SK-N-SH (cell line): ENCODE results near the gene CA12. TPM values are rescaled to one million over a fixed set of nuclear protein-coding genes. Genes with fewer than 3 reads are reported as not detected.

Source experiments
- CTCF ChIA-PET: fragments of 300-600, 350-600 bp; formaldehyde crosslinking; extraction: SDS; loops from one replicate; lab custom pipeline; 2021; lab: Yijun Ruan, JAX
- POLR2A ChIA-PET: fragments of 350-600 bp; sonication (Branson Sonifier 250); formaldehyde crosslinking; extraction: SDS; loops from one replicate; lab custom pipeline; 2020; ENCODE audit warnings: antibody characterized with exemption, inconsistent platforms; lab: Yijun Ruan, JAX
- DNase-seq: peaks from one replicate; pipeline ENCODE4 v3.0.0; 2012
- H2AFZ ChIP-seq: fragments of 200-600 bp; sonication (generic); 2 replicates; pipeline ENCODE4 v1.8.1; 2016; ENCODE audit warnings: antibody characterized with exemption, mild to moderate bottlenecking, low read depth
- H3F3A ChIP-seq: fragments of 200-600 bp; sonication (generic); replicated peaks from 2 replicates; pipeline ENCODE3; 2016; ENCODE audit warnings: antibody characterized with exemption, mild to moderate bottlenecking; ENCODE audit not compliant: insufficient read depth
- H3K27ac ChIP-seq, 2 experiments: fragments of 200-500 bp in 1 of 2; fragments of 200-600 bp in 1 of 2; sonication (Bioruptor generic) in 1 of 2; sonication (generic), shearing (Covaris generic) in 1 of 2; 2 replicates each; pipeline versions ENCODE4 v1.5.1 to v1.6.1; 2014 to 2016; ENCODE audit warnings: low read depth in 2 of 2, inconsistent platforms in 1 of 2, low read length in 1 of 2, mild to moderate bottlenecking in 1 of 2, mixed read lengths in 1 of 2
- H3K27me3 ChIP-seq: fragments of 200-600 bp; sonication (generic), shearing (Covaris generic); 2 replicates; pipeline ENCODE4 v1.6.1; 2016; ENCODE audit warnings: mixed run types; ENCODE audit not compliant: insufficient read depth
- H3K36me3 ChIP-seq, 2 experiments: fragments of 200-500 bp in 1 of 2; fragments of 200-600 bp in 1 of 2; sonication (Bioruptor generic) in 1 of 2; sonication (generic) in 1 of 2; replicated peaks in 1 of 2; 2 replicates each; pipeline versions ENCODE3 to v1.5.1; 2014 to 2016; ENCODE audit warnings: low read length in 1 of 2, mild to moderate bottlenecking in 1 of 2; ENCODE audit not compliant: insufficient read depth in 2 of 2, control insufficient read depth in 1 of 2
- H3K4me1 ChIP-seq, 2 experiments: fragments of 200-500 bp in 1 of 2; fragments of 200-600 bp in 1 of 2; sonication (Bioruptor generic) in 1 of 2; sonication (generic), shearing (Covaris generic) in 1 of 2; 2 replicates each; pipeline versions ENCODE4 v1.5.1 to v1.6.1; 2014 to 2016; ENCODE audit warnings: low read depth in 1 of 2, low read length in 1 of 2, mixed run types in 1 of 2; ENCODE audit not compliant: insufficient read depth in 2 of 2, control insufficient read depth in 1 of 2
- H3K4me2 ChIP-seq: fragments of 200-600 bp; sonication (generic), shearing (Covaris generic); 2 replicates; pipeline ENCODE4 v1.6.1; 2017; ENCODE audit warnings: mixed run types
- H3K4me3 ChIP-seq, 2 experiments: fragments of 200-500 bp in 1 of 2; fragments of 200-600 bp in 1 of 2; sonication (Bioruptor generic) in 1 of 2; sonication (generic), shearing (Covaris generic) in 1 of 2; 2 replicates each; pipeline versions ENCODE4 v1.5.1 to v1.8.1; 2014 to 2016; ENCODE audit warnings: low read depth in 2 of 2, inconsistent platforms in 1 of 2, low read length in 1 of 2, mild to moderate bottlenecking in 1 of 2, mixed read lengths in 1 of 2, moderate library complexity in 1 of 2
- H3K79me2 ChIP-seq: fragments of 200-600 bp; sonication (generic); 2 replicates; pipeline ENCODE4 v1.8.1; 2017; ENCODE audit warnings: mild to moderate bottlenecking; ENCODE audit not compliant: insufficient read depth
- H3K9ac ChIP-seq: fragments of 200-600 bp; sonication (generic); 2 replicates; pipeline ENCODE4 v1.6.1; 2017; ENCODE audit warnings: mixed run types
- H3K9me2 ChIP-seq: fragments of 200-600 bp; sonication (generic); 2 replicates; pipeline ENCODE4 v1.6.1; 2017; ENCODE audit warnings: mixed run types
- H3K9me3 ChIP-seq: fragments of 200-600 bp; sonication (generic); 2 replicates; pipeline ENCODE4 v1.6.1; 2017; ENCODE audit warnings: mixed run types, mild to moderate bottlenecking, moderate library complexity
- H4K20me1 ChIP-seq: fragments of 200-600 bp; sonication (generic); 2 replicates; pipeline ENCODE4 v1.6.1; 2017; ENCODE audit warnings: mild to moderate bottlenecking, mixed run types; ENCODE audit not compliant: insufficient read depth
- ELF1 ChIP-seq: IDR thresholded peaks from 2 replicates; pipeline ENCODE4 v1.4.0; 2012
- EP300 ChIP-seq, 2 experiments: IDR thresholded peaks; 2 replicates each; pipeline versions ENCODE4 v1.4.0 to v1.6.1; 2012; ENCODE audit warnings: borderline replicate concordance in 1 of 2, low read depth in 1 of 2, low read length in 1 of 2
- EZH2phosphoT487 ChIP-seq: fragments of 200-600 bp; sonication (generic); IDR thresholded peaks from 2 replicates; pipeline ENCODE4 v1.6.1; 2017; ENCODE audit warnings: low read depth, mixed run types, mild to moderate bottlenecking, antibody characterized with exemption, moderate library complexity, borderline replicate concordance
- FOSL2 ChIP-seq: IDR thresholded peaks from 2 replicates; pipeline ENCODE4 v1.4.0; 2012; ENCODE audit warnings: low read depth, mild to moderate bottlenecking, moderate library complexity, borderline replicate concordance
- FOXM1 ChIP-seq: IDR thresholded peaks from 2 replicates; pipeline ENCODE4 v1.4.0; 2012; ENCODE audit warnings: low read depth, mild to moderate bottlenecking
- GATA2 ChIP-seq: sonication (generic); formaldehyde crosslinking; IDR thresholded peaks from 2 replicates; pipeline ENCODE4 v1.5.0; 2020; ENCODE audit warnings: mild to moderate bottlenecking, missing genetic modification reagents
- IRF3 ChIP-seq: fragments of 150-350 bp; IDR thresholded peaks from 2 replicates; pipeline ENCODE4 v1.6.1; 2016; ENCODE audit warnings: mild to moderate bottlenecking, low read depth, low read length
- MAX ChIP-seq: IDR thresholded peaks from 2 replicates; pipeline ENCODE4 v1.4.0; 2012; ENCODE audit warnings: low read depth
- MEF2A ChIP-seq: IDR thresholded peaks from 2 replicates; pipeline ENCODE4 v1.4.0; 2012; ENCODE audit warnings: low read depth, borderline replicate concordance
- NRF1 ChIP-seq: IDR thresholded peaks from 2 replicates; pipeline ENCODE4 v1.6.1; 2012; ENCODE audit warnings: low read depth, mild to moderate bottlenecking, low read length
- POLR2AphosphoS5 ChIP-seq: IDR thresholded peaks from 2 replicates; pipeline ENCODE4 v1.6.1; 2012; ENCODE audit warnings: low read depth, low read length
- RXRA ChIP-seq: IDR thresholded peaks from 2 replicates; pipeline ENCODE4 v1.4.0; 2012; ENCODE audit warnings: low read depth, mild to moderate bottlenecking, borderline replicate concordance
- TAF1 ChIP-seq: IDR thresholded peaks from 2 replicates; pipeline ENCODE4 v1.6.1; 2012; ENCODE audit warnings: low read depth, mild to moderate bottlenecking, low read length, moderate library complexity, borderline replicate concordance
- WGBS: methylation state at CpG from one replicate; pipeline ENCODE4 v1.1.6; 2017; ENCODE audit warnings: low lambda C conversion rate; 5-methylcytosine and 5-hydroxymethylcytosine counted together
- polyA plus RNA-seq, 3 experiments: library from polyadenylated mRNA; depleted of rRNA; stranded (reverse); fragments of >200 nt; gene quantifications; 2 replicates each; pipeline ENCODE4 v1.2.3, GENCODE V29; 2012
- TF ChIP-seq, protein P1 (sequence below): IDR thresholded peaks from 2 replicates; pipeline ENCODE4 v1.4.0; 2012; ENCODE audit warnings: low read depth, borderline replicate concordance
- TF ChIP-seq, protein P2 (sequence below): IDR thresholded peaks from 2 replicates; pipeline ENCODE4 v1.6.1; 2012; ENCODE audit warnings: mild to moderate bottlenecking, low read depth, low read length, moderate library complexity

CA12 gene
- polyA plus RNA-seq, 1 of the 3 experiments (the other 2 are of a cell fraction): 39.4 TPM

- H3K4me3 ChIP-seq: no peak overlapping the region
These were observed 86.3 kb downstream of the CA12 start for GRCh38 chr15:63295341-63295740.

GRCh38 chr15:63294359-63294758 is 87.3 kb downstream of the CA12 start:
- Histone ChIP-seq H4K20me1 (no peaks in the 10 kb centered on the region), H3K9me3 (no peaks in the 10 kb centered on the region), H3K4me2 (no peak overlapping the region), H2AFZ (no peak overlapping the region), H3K36me3 (peaks cover 2 to 26% of the 10 kb centered on the region in 2 experiments), H3K27me3 (no peaks in the 10 kb centered on the region), H3K4me3 (no peak overlapping the region), H3K9me2 (no peaks in the 10 kb centered on the region), H3K4me1 (peaks cover 0 to 12% of the 10 kb centered on the region in 2 experiments; a peak in 1 of 4 replicates), H3F3A (peaks cover 26% of the 10 kb centered on the region), H3K79me2 (0 out of 2 replicates have a peak, but pooled peaks cover 6% of the 10 kb centered on the region), H3K9ac (no peak overlapping the region), H3K27ac (no peak overlapping the region)
- CTCF ChIA-PET: interaction anchor here (0.6 to 3.4 kb wide), 9 partner anchors 12 to 212 kb away, joined by 3 to 17 read pairs (median 3); no protein-coding TSS in a partner anchor
- POLR2A ChIA-PET: interaction anchor here (1.3 kb wide), 1 partner anchor 12 kb away, joined by 3 read pairs; no protein-coding TSS in a partner anchor
- no peak for DNase-seq
- WGBS: 99% methylated on average over 3 of the region's 3 CpGs
- TF ChIP-seq POLR2AphosphoS5 (no peak), MEF2A (no peak), FOXM1 (no peak)

More at GRCh38 chr15:63295341-63295740, 86.3 kb downstream of the CA12 start:
- H3K4me2 ChIP-seq: no peak overlapping the region
- TF ChIP-seq, protein P1, sequence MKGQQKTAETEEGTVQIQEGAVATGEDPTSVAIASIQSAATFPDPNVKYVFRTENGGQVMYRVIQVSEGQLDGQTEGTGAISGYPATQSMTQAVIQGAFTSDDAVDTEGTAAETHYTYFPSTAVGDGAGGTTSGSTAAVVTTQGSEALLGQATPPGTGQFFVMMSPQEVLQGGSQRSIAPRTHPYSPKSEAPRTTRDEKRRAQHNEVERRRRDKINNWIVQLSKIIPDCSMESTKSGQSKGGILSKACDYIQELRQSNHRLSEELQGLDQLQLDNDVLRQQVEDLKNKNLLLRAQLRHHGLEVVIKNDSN: no peak
- TF ChIP-seq GATA2 (CRISPR knock-in tag): no peak
- TF ChIP-seq NRF1: no peak
- TF ChIP-seq RXRA: no peak
- no peak for TF ChIP-seq EP300 (IDR thresholded peaks at IDR 0.05; ENCODE audit: borderline replicate concordance in 1 of 2, low read depth in 1 of 2, low read length in 1 of 2)
- no peak for TF ChIP-seq POLR2AphosphoS5
- no peak for TF ChIP-seq TAF1
- no peak for TF ChIP-seq FOSL2
- TF ChIP-seq, all 33 proteins: peak for 0
- Histone ChIP-seq H3K9ac (no peak overlapping the region), H3K4me1 (peaks cover 0 to 9% of the 10 kb centered on the region in 2 experiments; a peak in 1 of 4 replicates), H3K79me2 (no peaks in the 10 kb centered on the region), H3K27me3 (no peaks in the 10 kb centered on the region), H3K36me3 (peaks cover 2 to 26% of the 10 kb centered on the region in 2 experiments), H4K20me1 (no peaks in the 10 kb centered on the region), H2AFZ (no peak overlapping the region), H3F3A (peaks cover 22% of the 10 kb centered on the region), H3K27ac (no peak overlapping the region), H3K9me3 (no peaks in the 10 kb centered on the region), H3K9me2 (no peaks in the 10 kb centered on the region)
- no peak for DNase-seq
- CTCF ChIA-PET: interaction anchor here (0.9 to 3.4 kb wide), 7 partner anchors 11 to 211 kb away, joined by 3 to 17 read pairs (median 4); no protein-coding TSS in a partner anchor
- POLR2A ChIA-PET: interaction anchor here (1.3 kb wide), 1 partner anchor 11 kb away, joined by 3 read pairs; no protein-coding TSS in a partner anchor

GRCh38 chr15:63292771-63293170 is 88.9 kb downstream of the CA12 start:
- Histone ChIP-seq H2AFZ (no peak overlapping the region), H3K27ac (peak overlapping the region in 1 of 2 experiments; percentile 92; a peak in 2 of 4 replicates), H3K79me2 (0 out of 2 replicates have a peak, but pooled peaks cover 6% of the 10 kb centered on the region), H3K9ac (no peak overlapping the region), H3K9me2 (no peaks in the 10 kb centered on the region), H4K20me1 (no peaks in the 10 kb centered on the region), H3K36me3 (peaks cover 5 to 30% of the 10 kb centered on the region in 2 experiments), H3K4me2 (0 out of 2 replicates have a peak overlapping the region, but pooled peaks have one; percentile 21), H3F3A (peaks cover 26% of the 10 kb centered on the region), H3K4me3 (no peak overlapping the region), H3K9me3 (no peaks in the 10 kb centered on the region), H3K27me3 (no peaks in the 10 kb centered on the region), H3K4me1 (peaks cover 0 to 12% of the 10 kb centered on the region in 2 experiments; a peak in 1 of 4 replicates)
- 80% methylated on average over 5 of the region's 5 CpGs for WGBS
- ChIA-PET POLR2A (no interaction called here), CTCF (interaction anchor here (1.0 to 6.2 kb wide), 5 partner anchors 15 to 174 kb away, joined by 3 to 73 read pairs (median 10); no protein-coding TSS in a partner anchor)
- DNase-seq: no peak
- TF ChIP-seq MAX (no peak), FOXM1 (no peak), TAF1 (no peak), EZH2phosphoT487 (no peak), ELF1 (no peak), POLR2AphosphoS5 (no peak), IRF3 (no peak)
- TF ChIP-seq, protein P2, sequence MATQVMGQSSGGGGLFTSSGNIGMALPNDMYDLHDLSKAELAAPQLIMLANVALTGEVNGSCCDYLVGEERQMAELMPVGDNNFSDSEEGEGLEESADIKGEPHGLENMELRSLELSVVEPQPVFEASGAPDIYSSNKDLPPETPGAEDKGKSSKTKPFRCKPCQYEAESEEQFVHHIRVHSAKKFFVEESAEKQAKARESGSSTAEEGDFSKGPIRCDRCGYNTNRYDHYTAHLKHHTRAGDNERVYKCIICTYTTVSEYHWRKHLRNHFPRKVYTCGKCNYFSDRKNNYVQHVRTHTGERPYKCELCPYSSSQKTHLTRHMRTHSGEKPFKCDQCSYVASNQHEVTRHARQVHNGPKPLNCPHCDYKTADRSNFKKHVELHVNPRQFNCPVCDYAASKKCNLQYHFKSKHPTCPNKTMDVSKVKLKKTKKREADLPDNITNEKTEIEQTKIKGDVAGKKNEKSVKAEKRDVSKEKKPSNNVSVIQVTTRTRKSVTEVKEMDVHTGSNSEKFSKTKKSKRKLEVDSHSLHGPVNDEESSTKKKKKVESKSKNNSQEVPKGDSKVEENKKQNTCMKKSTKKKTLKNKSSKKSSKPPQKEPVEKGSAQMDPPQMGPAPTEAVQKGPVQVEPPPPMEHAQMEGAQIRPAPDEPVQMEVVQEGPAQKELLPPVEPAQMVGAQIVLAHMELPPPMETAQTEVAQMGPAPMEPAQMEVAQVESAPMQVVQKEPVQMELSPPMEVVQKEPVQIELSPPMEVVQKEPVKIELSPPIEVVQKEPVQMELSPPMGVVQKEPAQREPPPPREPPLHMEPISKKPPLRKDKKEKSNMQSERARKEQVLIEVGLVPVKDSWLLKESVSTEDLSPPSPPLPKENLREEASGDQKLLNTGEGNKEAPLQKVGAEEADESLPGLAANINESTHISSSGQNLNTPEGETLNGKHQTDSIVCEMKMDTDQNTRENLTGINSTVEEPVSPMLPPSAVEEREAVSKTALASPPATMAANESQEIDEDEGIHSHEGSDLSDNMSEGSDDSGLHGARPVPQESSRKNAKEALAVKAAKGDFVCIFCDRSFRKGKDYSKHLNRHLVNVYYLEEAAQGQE: no peak
